ENCODE data around the gene NUBPL. TPM values are rescaled to one million over a fixed set of nuclear protein-coding genes. Genes with fewer than 3 reads are reported as not detected.

Gene NUBPL
- total and polyA plus RNA-seq, 12 donors = 3.6 to 27.3 (median 16.9) TPM

GRCh38 chr14:31781578-31781977 lies 220.4 kb downstream of the NUBPL start:
- 86 to 100% (median 96%) methylated on average over 1 of the region's 1 CpG for WGBS, 4 donors
- Histone ChIP-seq H3K27ac (no peak overlapping the region), H3K4me3 (no peak overlapping the region), H3K27me3 (no peaks in the 10 kb centered on the region), H3K4me1 (replicated peaks in 1 of 2) (no peaks in the 10 kb centered on the region), H3K36me3 (replicated peaks in 1 of 2) (no peaks in the 10 kb centered on the region), H3K9me3 (replicated peaks in 1 of 3) (peaks cover 0 to 8% (median 4%) of the 10 kb centered on the region in 3 donors)
- TF ChIP-seq POLR2A (IDR thresholded peaks at IDR 0.05) (no peak), CTCF (IDR thresholded peaks at IDR 0.05) (no peak)
- no peak for DNase-seq
- intact Hi-C loops (cut with DNase I) = no loop called here

GRCh38 chr14:31785574-31785973 lies 224.4 kb downstream of the NUBPL start:
- Histone ChIP-seq H3K36me3 (replicated peaks in 1 of 2) (no peaks in the 10 kb centered on the region), H3K27me3 (no peaks in the 10 kb centered on the region), H3K4me1 (replicated peaks in 1 of 2) (no peaks in the 10 kb centered on the region), H3K4me3 (no peak overlapping the region), H3K27ac (no peak overlapping the region), H3K9me3 (replicated peaks in 1 of 3) (peaks cover 0 to 8% (median 4%) of the 10 kb centered on the region in 3 donors)
- intact Hi-C loops (cut with DNase I) = no loop called here
- TF ChIP-seq CTCF (IDR thresholded peaks at IDR 0.05) (no peak), POLR2A (IDR thresholded peaks at IDR 0.05) (no peak)
- no peak for DNase-seq
- WGBS, 4 donors = 77 to 100% (median 91%) methylated on average over 1 of the region's 1 CpG

GRCh38 chr14:31787377-31787776 lies 226.2 kb downstream of the NUBPL start:
- no peaks in the 10 kb centered on the region for H3K9me3 ChIP-seq (replicated peaks in 1 of 3)
- H3K27ac ChIP-seq = no peak overlapping the region
- H3K4me3 ChIP-seq = no peak overlapping the region
- DNase-seq = no peak
- H3K4me1 ChIP-seq (replicated peaks in 1 of 2) = no peaks in the 10 kb centered on the region
- 85 to 92% (median 85%) methylated on average over 3 of the region's 3 CpGs for WGBS, 4 donors
- TF ChIP-seq CTCF (IDR thresholded peaks at IDR 0.05) = no peak
- H3K27me3 ChIP-seq = no peaks in the 10 kb centered on the region
- no peaks in the 10 kb centered on the region for H3K36me3 ChIP-seq (replicated peaks in 1 of 2)
- intact Hi-C loops (cut with DNase I) = no loop called here

GRCh38 chr14:31788340-31788739 lies 227.1 kb downstream of the NUBPL start:
- Histone ChIP-seq H3K9me3 (replicated peaks in 1 of 3) (no peaks in the 10 kb centered on the region), H3K27ac (no peak overlapping the region), H3K36me3 (replicated peaks in 1 of 2) (no peaks in the 10 kb centered on the region), H3K4me3 (no peak overlapping the region), H3K27me3 (no peaks in the 10 kb centered on the region), H3K4me1 (replicated peaks in 1 of 2) (no peaks in the 10 kb centered on the region)
- WGBS, 4 donors = 92 to 100% (median 100%) methylated on average over 1 of the region's 1 CpG
- no peak for TF ChIP-seq POLR2A (IDR thresholded peaks at IDR 0.05)
- TF ChIP-seq CTCF (IDR thresholded peaks at IDR 0.05) = no peak
- DNase-seq = no peak
- intact Hi-C loops (cut with DNase I) = no loop called here

All from adrenal gland (tissue), 12 donors.